Measurements from ENCODE around the gene ZYX. TPM values are rescaled to one million over a fixed set of nuclear protein-coding genes. Genes with fewer than 3 reads are reported as not detected.

The ZYX gene
- total RNA-seq, 1 experiment from 2014 or later, result 132 TPM

DNA sequence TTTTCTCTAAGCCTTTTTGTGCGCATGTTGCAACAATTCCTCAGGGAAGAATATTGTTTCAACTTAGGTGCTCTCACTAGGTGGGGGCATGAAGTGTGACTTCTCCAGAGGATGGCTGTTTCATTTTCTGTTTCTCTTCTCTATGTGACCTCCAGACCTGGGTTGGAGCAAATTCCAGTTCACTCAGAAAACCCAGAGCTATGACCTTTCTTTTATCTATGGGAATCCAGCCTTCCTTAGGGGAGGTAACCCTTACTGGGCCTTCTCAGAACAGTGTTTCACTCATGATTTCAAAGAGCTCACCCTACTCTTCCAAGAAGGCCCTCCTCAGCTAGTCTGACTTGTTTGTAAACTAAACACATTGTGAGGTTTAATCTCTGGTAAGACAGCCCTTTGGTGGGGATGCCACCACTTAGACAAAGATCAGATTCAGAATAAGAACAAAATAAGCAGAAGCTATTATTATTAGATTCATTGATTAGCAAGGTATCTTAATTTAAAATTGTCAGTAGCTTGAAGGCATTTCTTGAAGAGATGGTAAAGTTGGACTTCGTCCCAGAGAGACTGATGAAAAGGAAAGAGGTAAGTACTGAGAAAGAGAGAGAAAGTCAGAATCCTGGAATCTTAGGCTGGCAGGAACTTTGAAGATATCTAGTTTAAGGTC lies 45.5 kb downstream of the ZYX start:
- no peaks in the 10 kb centered on the region for H3K4me1 ChIP-seq (ENCODE audit: insufficient read depth, low read length, poor library complexity, severe bottlenecking)
- intact Hi-C loops (cut with micrococcal nuclease; ENCODE audit: unreplicated experiment), result no loop called here
- H3K27ac ChIP-seq (ENCODE audit: low read depth, low read length, poor library complexity, severe bottlenecking), result no peak overlapping the region
- ChIA-PET POLR2A (ENCODE audit: low non-redundant PET) (no interaction called here), CTCF (no interaction called here)
- DNase-seq (ENCODE audit: low spot score), result no peak
- H3K27me3 ChIP-seq (replicated peaks; ENCODE audit: insufficient read depth, low read depth, low read length, poor library complexity), result no peaks in the 10 kb centered on the region
- H3K9me3 ChIP-seq (ENCODE audit: low read depth, low read length, poor library complexity, severe bottlenecking), result no peaks in the 10 kb centered on the region
- no peaks in the 10 kb centered on the region for H3K36me3 ChIP-seq (ENCODE audit: insufficient read depth, low read length, poor library complexity, severe bottlenecking)
- BruUV-seq (replicated peaks), result no TSS peak
- no peak overlapping the region for H3K4me3 ChIP-seq (ENCODE audit: low read depth, low read length, poor library complexity, severe bottlenecking)
- TF ChIP-seq EZH2 (IDR thresholded peaks at IDR 0.05; ENCODE audit: borderline replicate concordance, low read depth, low read length, poor library complexity, severe bottlenecking), result no peak
- TF ChIP-seq, protein P1, sequence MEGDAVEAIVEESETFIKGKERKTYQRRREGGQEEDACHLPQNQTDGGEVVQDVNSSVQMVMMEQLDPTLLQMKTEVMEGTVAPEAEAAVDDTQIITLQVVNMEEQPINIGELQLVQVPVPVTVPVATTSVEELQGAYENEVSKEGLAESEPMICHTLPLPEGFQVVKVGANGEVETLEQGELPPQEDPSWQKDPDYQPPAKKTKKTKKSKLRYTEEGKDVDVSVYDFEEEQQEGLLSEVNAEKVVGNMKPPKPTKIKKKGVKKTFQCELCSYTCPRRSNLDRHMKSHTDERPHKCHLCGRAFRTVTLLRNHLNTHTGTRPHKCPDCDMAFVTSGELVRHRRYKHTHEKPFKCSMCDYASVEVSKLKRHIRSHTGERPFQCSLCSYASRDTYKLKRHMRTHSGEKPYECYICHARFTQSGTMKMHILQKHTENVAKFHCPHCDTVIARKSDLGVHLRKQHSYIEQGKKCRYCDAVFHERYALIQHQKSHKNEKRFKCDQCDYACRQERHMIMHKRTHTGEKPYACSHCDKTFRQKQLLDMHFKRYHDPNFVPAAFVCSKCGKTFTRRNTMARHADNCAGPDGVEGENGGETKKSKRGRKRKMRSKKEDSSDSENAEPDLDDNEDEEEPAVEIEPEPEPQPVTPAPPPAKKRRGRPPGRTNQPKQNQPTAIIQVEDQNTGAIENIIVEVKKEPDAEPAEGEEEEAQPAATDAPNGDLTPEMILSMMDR (conservative IDR thresholded peaks at IDR 0.05; ENCODE audit: low read depth, low read length), result no peak

DNA sequence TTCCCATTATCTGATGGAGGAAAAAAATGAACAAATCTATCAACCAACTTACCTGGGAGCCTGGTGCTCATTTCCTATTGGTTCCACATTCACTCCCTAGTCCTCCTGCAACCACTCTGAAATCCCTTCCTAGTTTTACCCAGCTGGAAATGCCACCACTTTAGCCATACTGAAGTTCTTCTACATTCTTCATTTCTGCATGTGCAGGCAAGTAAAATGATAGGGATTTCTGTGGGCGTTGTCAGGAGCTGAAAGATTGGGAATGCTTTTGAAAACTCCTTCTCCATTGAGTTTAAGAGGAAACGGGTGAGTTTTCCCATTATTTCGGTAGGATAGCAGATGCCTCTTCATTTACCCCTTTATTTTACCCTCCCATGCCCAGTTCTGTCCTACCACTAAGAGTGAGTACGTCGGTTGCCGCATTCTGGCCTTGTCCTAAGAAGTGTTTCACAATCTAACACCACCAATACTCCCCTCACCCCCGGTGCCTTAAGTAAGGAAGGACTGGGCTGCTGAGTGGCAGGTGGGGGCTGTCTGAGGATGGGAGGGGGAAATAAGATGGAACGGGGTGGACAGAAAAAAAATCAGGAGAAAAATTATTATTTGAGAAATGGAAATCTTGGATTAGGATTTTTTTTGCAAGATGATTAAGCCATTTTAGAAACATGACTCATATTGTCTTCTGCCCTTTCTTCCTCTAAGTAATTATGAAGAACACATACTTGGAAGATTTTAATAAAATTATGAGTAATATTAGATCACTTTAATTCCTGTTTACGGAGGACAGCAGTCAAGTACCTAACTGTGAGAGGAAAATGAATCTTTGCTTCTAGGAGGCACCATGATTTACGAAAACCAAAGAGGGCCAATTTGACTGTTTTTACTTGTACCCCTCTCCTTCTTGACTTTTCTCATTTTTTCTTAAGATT lies 48.9 kb downstream of the ZYX start:
- Histone ChIP-seq H3K36me3 (ENCODE audit: insufficient read depth, low read length, poor library complexity, severe bottlenecking) (no peaks in the 10 kb centered on the region), H3K4me1 (ENCODE audit: insufficient read depth, low read length, poor library complexity, severe bottlenecking) (no peaks in the 10 kb centered on the region), H3K27ac (ENCODE audit: low read depth, low read length, poor library complexity, severe bottlenecking) (no peak overlapping the region), H3K4me3 (ENCODE audit: low read depth, low read length, poor library complexity, severe bottlenecking) (no peak overlapping the region), H3K27me3 (replicated peaks; ENCODE audit: insufficient read depth, low read depth, low read length, poor library complexity) (no peaks in the 10 kb centered on the region), H3K9me3 (ENCODE audit: low read depth, low read length, poor library complexity, severe bottlenecking) (no peaks in the 10 kb centered on the region)
- no peak for DNase-seq (ENCODE audit: low spot score)
- CTCF ChIA-PET, result no interaction called here
- BruUV-seq (replicated peaks), result no TSS peak
- POLR2A ChIA-PET (ENCODE audit: low non-redundant PET), result no interaction called here
- TF ChIP-seq, protein P1 (conservative IDR thresholded peaks at IDR 0.05; ENCODE audit: low read depth, low read length), result no peak
- no peak for TF ChIP-seq EZH2 (IDR thresholded peaks at IDR 0.05; ENCODE audit: borderline replicate concordance, low read depth, low read length, poor library complexity, severe bottlenecking)
- intact Hi-C loops (cut with micrococcal nuclease; ENCODE audit: unreplicated experiment), result no loop called here

DNA sequence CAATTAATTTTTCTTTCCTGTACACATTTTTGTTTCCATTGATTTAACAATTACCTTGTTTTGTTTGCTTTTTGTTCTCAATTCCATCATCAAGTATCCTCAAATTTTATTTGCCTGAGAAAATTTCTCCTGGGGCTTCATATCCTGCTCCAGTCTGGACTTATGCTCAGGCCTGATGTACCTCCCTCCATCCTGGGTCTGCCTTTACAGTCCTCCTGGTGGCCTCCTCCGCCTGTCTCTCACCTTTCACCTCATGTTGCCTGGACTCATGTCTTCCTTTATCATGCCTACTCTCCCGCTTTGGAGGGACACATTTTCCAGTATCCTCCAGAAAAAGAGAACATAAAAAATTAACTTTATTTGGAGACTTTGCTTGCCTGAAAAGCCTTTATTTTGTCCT lies 50.0 kb downstream of the ZYX start:
- intact Hi-C loops (cut with micrococcal nuclease; ENCODE audit: unreplicated experiment), result no loop called here
- no peaks in the 10 kb centered on the region for H3K9me3 ChIP-seq (ENCODE audit: low read depth, low read length, poor library complexity, severe bottlenecking)
- no peak overlapping the region for H3K27ac ChIP-seq (ENCODE audit: low read depth, low read length, poor library complexity, severe bottlenecking)
- no TSS peak for BruUV-seq (replicated peaks)
- no peaks in the 10 kb centered on the region for H3K4me1 ChIP-seq (ENCODE audit: insufficient read depth, low read length, poor library complexity, severe bottlenecking)
- TF ChIP-seq EZH2 (IDR thresholded peaks at IDR 0.05; ENCODE audit: borderline replicate concordance, low read depth, low read length, poor library complexity, severe bottlenecking), result no peak
- TF ChIP-seq, protein P1 (conservative IDR thresholded peaks at IDR 0.05; ENCODE audit: low read depth, low read length), result no peak
- H3K36me3 ChIP-seq (ENCODE audit: insufficient read depth, low read length, poor library complexity, severe bottlenecking), result no peaks in the 10 kb centered on the region
- no peaks in the 10 kb centered on the region for H3K27me3 ChIP-seq (replicated peaks; ENCODE audit: insufficient read depth, low read depth, low read length, poor library complexity)
- DNase-seq (ENCODE audit: low spot score), result no peak
- ChIA-PET POLR2A (ENCODE audit: low non-redundant PET) (no interaction called here), CTCF (no interaction called here)
- H3K4me3 ChIP-seq (ENCODE audit: low read depth, low read length, poor library complexity, severe bottlenecking), result no peak overlapping the region

All from A673 (cell line).